Keratinocyte (primary cell): ENCODE measurements around the gene LRRN4.

ENCODE experiments used
- EZH2 ChIP-seq: IDR thresholded peaks from one replicate; pipeline ENCODE4 v1.6.1; 2012; ENCODE audit warnings: inconsistent platforms, mild to moderate bottlenecking, low read length, moderate library complexity
- TF ChIP-seq, protein P1 (sequence below), 3 experiments: IDR thresholded peaks in 1 of 3; conservative IDR thresholded peaks in 1 of 3; optimal IDR thresholded peaks in 1 of 3; 2 replicates in 2 of 3; 3 replicates in 1 of 3; pipeline versions ENCODE3 to v1.5.1; 2011; ENCODE audit warnings: low read length in 3 of 3, mild to moderate bottlenecking in 3 of 3, moderate library complexity in 2 of 3, control low read depth in 1 of 3, inconsistent platforms in 1 of 3; ENCODE audit not compliant: insufficient read depth in 2 of 3; ENCODE audit errors: extremely low read depth in 1 of 3

- TF ChIP-seq, protein P1, sequence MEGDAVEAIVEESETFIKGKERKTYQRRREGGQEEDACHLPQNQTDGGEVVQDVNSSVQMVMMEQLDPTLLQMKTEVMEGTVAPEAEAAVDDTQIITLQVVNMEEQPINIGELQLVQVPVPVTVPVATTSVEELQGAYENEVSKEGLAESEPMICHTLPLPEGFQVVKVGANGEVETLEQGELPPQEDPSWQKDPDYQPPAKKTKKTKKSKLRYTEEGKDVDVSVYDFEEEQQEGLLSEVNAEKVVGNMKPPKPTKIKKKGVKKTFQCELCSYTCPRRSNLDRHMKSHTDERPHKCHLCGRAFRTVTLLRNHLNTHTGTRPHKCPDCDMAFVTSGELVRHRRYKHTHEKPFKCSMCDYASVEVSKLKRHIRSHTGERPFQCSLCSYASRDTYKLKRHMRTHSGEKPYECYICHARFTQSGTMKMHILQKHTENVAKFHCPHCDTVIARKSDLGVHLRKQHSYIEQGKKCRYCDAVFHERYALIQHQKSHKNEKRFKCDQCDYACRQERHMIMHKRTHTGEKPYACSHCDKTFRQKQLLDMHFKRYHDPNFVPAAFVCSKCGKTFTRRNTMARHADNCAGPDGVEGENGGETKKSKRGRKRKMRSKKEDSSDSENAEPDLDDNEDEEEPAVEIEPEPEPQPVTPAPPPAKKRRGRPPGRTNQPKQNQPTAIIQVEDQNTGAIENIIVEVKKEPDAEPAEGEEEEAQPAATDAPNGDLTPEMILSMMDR (optimal IDR thresholded peaks at IDR 0.05 in 1 of 3, IDR thresholded peaks at IDR 0.05 in 1 of 3, conservative IDR thresholded peaks at IDR 0.05 in 1 of 3; ENCODE audit: extremely low read depth in 1 of 3, insufficient read depth in 2 of 3, low read length in 3 of 3), result no peak
- TF ChIP-seq EZH2, result no peak
Measured at GRCh38 chr20:6007094-6007528, 46.7 kb downstream of the LRRN4 start.
